CD4-positive, alpha-beta T cell (primary cell): ENCODE results near the gene PARD3B. TPM values are rescaled to one million over a fixed set of nuclear protein-coding genes. Genes with fewer than 3 reads are reported as not detected.

Experiments used
- ATAC-seq: fragments of 200-7000 bp; cut with Tn5 transposase; one replicate; pipeline ENCODE4 v1.10.0; 2022; ENCODE audit warnings: mild to moderate bottlenecking; ENCODE audit not compliant: poor library complexity
- CTCF ChIA-PET: fragments of 350-600 bp; sonication (Branson Sonifier 250); formaldehyde crosslinking; loops from one replicate; lab custom pipeline; 2021; ENCODE audit warnings: antibody characterized with exemption, inconsistent platforms; lab: Charles Lee
- POLR2A ChIA-PET: fragments of 350-600 bp; sonication (Branson Sonifier 250); formaldehyde crosslinking; loops from one replicate; lab custom pipeline; 2021; ENCODE audit warnings: antibody characterized with exemption, inconsistent platforms; lab: Charles Lee
- DNase-seq, 14 experiments: peaks; one replicate each; pipeline ENCODE4 v3.0.0-alpha.2; 2013 to 2020; ENCODE audit warnings: mixed read lengths in 2 of 14
- H3K27ac ChIP-seq, 2 donors: one replicate each; pipeline versions ENCODE4 v1.5.1 to v1.7.0; 2013; ENCODE audit warnings: low read length in 2 of 2, low read depth in 1 of 2, mild to moderate bottlenecking in 1 of 2
- H3K27me3 ChIP-seq, 2 experiments: 1 replicate in 1 of 2; 2 replicates in 1 of 2; pipeline versions ENCODE4 v1.6.1 to v1.7.0; 2013; ENCODE audit warnings: low read length in 2 of 2, control low read depth in 1 of 2, mild to moderate bottlenecking in 1 of 2, moderate library complexity in 1 of 2; ENCODE audit not compliant: insufficient read depth in 2 of 2, control insufficient read depth in 1 of 2
- H3K36me3 ChIP-seq: one replicate; pipeline ENCODE4 v1.6.1; 2013; ENCODE audit warnings: low read length, control low read depth; ENCODE audit not compliant: insufficient read depth
- H3K4me1 ChIP-seq: one replicate; pipeline ENCODE4 v1.6.1; 2013; ENCODE audit warnings: low read length, control low read depth; ENCODE audit not compliant: insufficient read depth
- H3K4me3 ChIP-seq: one replicate; pipeline ENCODE4 v1.5.1; 2013; ENCODE audit warnings: mild to moderate bottlenecking, low read length, moderate library complexity
- H3K9me3 ChIP-seq, 2 experiments: 1 replicate in 1 of 2; 2 replicates in 1 of 2; pipeline versions ENCODE4 v1.6.1 to v1.7.0; 2013; ENCODE audit warnings: low read length in 2 of 2, mild to moderate bottlenecking in 2 of 2, control low read depth in 1 of 2, moderate library complexity in 1 of 2; ENCODE audit not compliant: control insufficient read depth in 1 of 2, insufficient read depth in 1 of 2
- H3K27ac Mint-ChIP-seq: one replicate; pipeline ENCODE4 v1.8.0; 2020; ENCODE audit warnings: mixed read lengths
- H3K27me3 Mint-ChIP-seq: one replicate; pipeline ENCODE4 v1.8.0; 2021; ENCODE audit warnings: mixed read lengths
- H3K36me3 Mint-ChIP-seq: one replicate; pipeline ENCODE4 v1.8.0; 2021; ENCODE audit warnings: low read depth, mixed read lengths
- H3K4me1 Mint-ChIP-seq: one replicate; pipeline ENCODE4 v1.8.0; 2021; ENCODE audit warnings: low read depth, mixed read lengths
- H3K4me3 Mint-ChIP-seq: one replicate; pipeline ENCODE4 v1.8.0; 2020; ENCODE audit warnings: mild to moderate bottlenecking, mixed read lengths
- H3K9me3 Mint-ChIP-seq: one replicate; pipeline ENCODE4 v1.8.0; 2020; ENCODE audit warnings: mixed read lengths
- CTCF ChIP-seq: fragments of 200-600 bp; IDR thresholded peaks from one replicate; pipeline ENCODE4 v1.8.0; 2022; ENCODE audit warnings: antibody characterized with exemption, mild to moderate bottlenecking
- intact Hi-C, 2 experiments: fragments of 100-400 bp; cut with DNase I in 1 of 2; cut with micrococcal nuclease in 1 of 2; formaldehyde crosslinking; loops; one replicate each; pipeline versions ENCODE4 v1.15.1 to v1.9.0; 2023 to 2025; cut with DNase I, micrococcal nuclease
- total RNA-seq, 174 experiments: library from RNA in 2 of 174; stranded (reverse) in 2 of 174; gene quantifications; one replicate each; pipeline ENCODE4 v1.2.3 and lab custom pipeline; 2021 to 2026

PARD3B gene
- total RNA-seq, 2 experiments from 2014 or later: 0.87 to 1.9 TPM

- no peaks in the 10 kb centered on the region for H3K4me1 ChIP-seq
- no peaks in the 10 kb centered on the region for H3K36me3 ChIP-seq
- Mint-ChIP-seq H3K27me3 (no peaks in the 10 kb centered on the region), H3K4me3 (no peak overlapping the region), H3K9me3 (no peaks in the 10 kb centered on the region), H3K4me1 (no peaks in the 10 kb centered on the region), H3K27ac (no peak overlapping the region), H3K36me3 (no peaks in the 10 kb centered on the region)
- H3K9me3 ChIP-seq: no peaks in the 10 kb centered on the region
- H3K27ac ChIP-seq: no peak overlapping the region
- ChIA-PET CTCF (no interaction called here), POLR2A (no interaction called here)
- intact Hi-C loops: no loop called here
- no peaks in the 10 kb centered on the region for H3K27me3 ChIP-seq
- no peak overlapping the region for H3K4me3 ChIP-seq
- no peak for DNase-seq
- ATAC-seq: no peak
- no peak for TF ChIP-seq CTCF
Observed at GRCh38 chr2:205628422-205628821, 1083.1 kb downstream of the PARD3B start.

- no peak for ATAC-seq
- H3K4me1 Mint-ChIP-seq: no peaks in the 10 kb centered on the region
- intact Hi-C loops: no loop called here
Observed at GRCh38 chr2:205629091-205629776, 1084.0 kb downstream of the PARD3B start.

GRCh38 chr2:205633994-205634393 is 1088.7 kb downstream of the PARD3B start:
- Histone ChIP-seq H3K4me3 (no peak overlapping the region), H3K27ac (no peak overlapping the region), H3K9me3 (no peaks in the 10 kb centered on the region), H3K4me1 (peaks cover 5% of the 10 kb centered on the region), H3K36me3 (no peaks in the 10 kb centered on the region), H3K27me3 (no peaks in the 10 kb centered on the region)
- H3K27ac Mint-ChIP-seq: no peak overlapping the region
- DNase-seq: no peak
- H3K27me3 Mint-ChIP-seq: no peaks in the 10 kb centered on the region
- TF ChIP-seq CTCF: no peak
- no peaks in the 10 kb centered on the region for H3K36me3 Mint-ChIP-seq
- no peak overlapping the region for H3K4me3 Mint-ChIP-seq
- no peak for ATAC-seq
- ChIA-PET CTCF (no interaction called here), POLR2A (no interaction called here)
- no peaks in the 10 kb centered on the region for H3K9me3 Mint-ChIP-seq
- intact Hi-C loops: no loop called here
- H3K4me1 Mint-ChIP-seq: peaks cover 17% of the 10 kb centered on the region

More at GRCh38 chr2:205629091-205629776, 1084.0 kb downstream of the PARD3B start:
- no peak for TF ChIP-seq CTCF
- CTCF ChIA-PET: no interaction called here
- Mint-ChIP-seq H3K27ac (no peak overlapping the region), H3K36me3 (no peaks in the 10 kb centered on the region), H3K4me3 (no peak overlapping the region), H3K9me3 (no peaks in the 10 kb centered on the region), H3K27me3 (no peaks in the 10 kb centered on the region)
- H3K9me3 ChIP-seq: no peaks in the 10 kb centered on the region
- DNase-seq: no peak
- H3K4me3 ChIP-seq: no peak overlapping the region
- H3K4me1 ChIP-seq: no peaks in the 10 kb centered on the region
- no peaks in the 10 kb centered on the region for H3K27me3 ChIP-seq
- POLR2A ChIA-PET: no interaction called here
- H3K27ac ChIP-seq: no peak overlapping the region
- no peaks in the 10 kb centered on the region for H3K36me3 ChIP-seq
